Measurements from ENCODE around the gene TLK1.

DNA sequence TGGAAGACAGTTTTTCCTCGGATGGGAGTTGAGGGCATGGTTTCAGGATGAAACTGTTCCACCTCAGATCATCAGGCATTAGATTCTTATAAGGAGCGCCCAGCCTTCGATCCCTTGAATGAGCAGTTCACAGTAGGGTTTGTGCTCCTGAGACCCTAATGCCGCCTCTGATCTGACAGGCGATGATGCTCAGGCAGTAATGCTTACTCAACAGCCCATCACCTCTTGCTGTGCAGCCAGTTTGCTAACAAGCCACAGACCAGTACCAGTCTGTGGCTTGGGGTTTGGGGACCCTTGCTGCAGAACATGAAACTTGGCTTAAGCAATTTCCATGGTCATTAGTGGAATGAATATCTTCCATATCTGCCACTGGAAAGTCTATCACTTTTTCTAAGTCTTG lies 175.3 kb downstream of the TLK1 start:
- TF ChIP-seq, protein P1, sequence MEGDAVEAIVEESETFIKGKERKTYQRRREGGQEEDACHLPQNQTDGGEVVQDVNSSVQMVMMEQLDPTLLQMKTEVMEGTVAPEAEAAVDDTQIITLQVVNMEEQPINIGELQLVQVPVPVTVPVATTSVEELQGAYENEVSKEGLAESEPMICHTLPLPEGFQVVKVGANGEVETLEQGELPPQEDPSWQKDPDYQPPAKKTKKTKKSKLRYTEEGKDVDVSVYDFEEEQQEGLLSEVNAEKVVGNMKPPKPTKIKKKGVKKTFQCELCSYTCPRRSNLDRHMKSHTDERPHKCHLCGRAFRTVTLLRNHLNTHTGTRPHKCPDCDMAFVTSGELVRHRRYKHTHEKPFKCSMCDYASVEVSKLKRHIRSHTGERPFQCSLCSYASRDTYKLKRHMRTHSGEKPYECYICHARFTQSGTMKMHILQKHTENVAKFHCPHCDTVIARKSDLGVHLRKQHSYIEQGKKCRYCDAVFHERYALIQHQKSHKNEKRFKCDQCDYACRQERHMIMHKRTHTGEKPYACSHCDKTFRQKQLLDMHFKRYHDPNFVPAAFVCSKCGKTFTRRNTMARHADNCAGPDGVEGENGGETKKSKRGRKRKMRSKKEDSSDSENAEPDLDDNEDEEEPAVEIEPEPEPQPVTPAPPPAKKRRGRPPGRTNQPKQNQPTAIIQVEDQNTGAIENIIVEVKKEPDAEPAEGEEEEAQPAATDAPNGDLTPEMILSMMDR (conservative IDR thresholded peaks at IDR 0.05; ENCODE audit: low read depth, low read length), result no peak
- no peak for TF ChIP-seq RCOR1 (IDR thresholded peaks at IDR 0.05; ENCODE audit: insufficient replicate concordance, low read length)
